Mucosa of descending colon (tissue), 3 donors: ENCODE results near the gene EGFLAM. TPM values are rescaled to one million over a fixed set of nuclear protein-coding genes. Genes with fewer than 3 reads are reported as not detected.

Experiments
- ATAC-seq: fragments of 200-7000 bp; cut with Tn5 transposase; one replicate; pipeline ENCODE4 v1.9.1; 2020; ENCODE audit warnings: mild to moderate bottlenecking, moderate library complexity
- DNase-seq, 3 donors: peaks; one replicate each; pipeline ENCODE4 v3.0.0-alpha.2; 2020
- H3K36me3 ChIP-seq: fragments of 200-600 bp; one replicate; pipeline ENCODE4 v1.8.0; 2021; ENCODE audit warnings: low read depth, mild to moderate bottlenecking
- H3K4me1 ChIP-seq: fragments of 200-600 bp; one replicate; pipeline ENCODE4 v1.8.0; 2021; ENCODE audit warnings: low read depth, mild to moderate bottlenecking
- H3K4me3 ChIP-seq: fragments of 200-600 bp; one replicate; pipeline ENCODE4 v1.8.0; 2021; ENCODE audit warnings: mild to moderate bottlenecking
- H3K9me3 ChIP-seq: fragments of 200-600 bp; one replicate; pipeline ENCODE4 v1.8.0; 2021; ENCODE audit warnings: mild to moderate bottlenecking
- intact Hi-C, 2 donors: fragments of 100-400 bp; cut with DNase I in 1 of 2; cut with micrococcal nuclease in 1 of 2; formaldehyde crosslinking; loops; one replicate each; pipeline versions ENCODE4 v1.11.0 to v1.11.1; 2022; cut with DNase I, micrococcal nuclease
- total RNA-seq, 3 donors: library from RNA; stranded (reverse); fragmentation: NEBNext Ultra II Directional in 2 of 3; extraction: Animal tissue kit (Norgen Biotek cat#: 25700) in 2 of 3; gene quantifications; one replicate each; pipeline versions ENCODE4 v1.2.1 to v1.2.4, GENCODE V29; 2021 to 2023
- TF ChIP-seq, protein P1 (sequence below): fragments of 200-600 bp; IDR thresholded peaks from one replicate; pipeline ENCODE4 v1.8.0; 2022; ENCODE audit warnings: antibody characterized with exemption, mild to moderate bottlenecking
- donor health status: DM: no; HTN: no; CAD: no; lungs with moderate emphysema.
- donor health status: DM: no; HTN: no; CAD: no.
- donor health status: DM: no; HTN: yes; CAD: no.

The EGFLAM gene
- total RNA-seq, 3 donors from 2014 or later, result 0.46 to 2.1 (median 0.84) TPM

DNA sequence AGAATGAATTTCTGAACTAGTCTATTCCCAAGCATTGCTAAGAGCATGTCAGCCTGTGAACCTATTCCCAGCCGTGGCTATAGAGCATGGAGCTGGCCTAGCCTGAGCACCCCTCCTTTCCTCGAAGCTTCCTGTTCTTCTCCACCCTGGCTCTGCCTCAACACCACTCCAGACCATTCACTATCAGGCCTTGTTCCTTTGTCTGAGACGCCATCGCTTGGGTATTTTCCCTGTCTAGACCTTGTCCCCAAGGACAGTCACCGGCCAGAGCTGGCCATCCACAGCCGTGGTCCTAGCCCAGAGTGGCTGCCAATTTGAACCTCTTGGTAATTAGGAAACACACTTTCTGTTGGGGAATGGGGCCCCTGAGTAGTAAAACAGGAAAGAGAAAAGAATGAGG is 192.3 kb downstream of the EGFLAM start:
- ATAC-seq, result no peak
- Histone ChIP-seq H3K9me3 (no peaks in the 10 kb centered on the region), H3K36me3 (no peaks in the 10 kb centered on the region), H3K4me3 (no peak overlapping the region), H3K4me1 (no peaks in the 10 kb centered on the region)
- TF ChIP-seq, protein P1, sequence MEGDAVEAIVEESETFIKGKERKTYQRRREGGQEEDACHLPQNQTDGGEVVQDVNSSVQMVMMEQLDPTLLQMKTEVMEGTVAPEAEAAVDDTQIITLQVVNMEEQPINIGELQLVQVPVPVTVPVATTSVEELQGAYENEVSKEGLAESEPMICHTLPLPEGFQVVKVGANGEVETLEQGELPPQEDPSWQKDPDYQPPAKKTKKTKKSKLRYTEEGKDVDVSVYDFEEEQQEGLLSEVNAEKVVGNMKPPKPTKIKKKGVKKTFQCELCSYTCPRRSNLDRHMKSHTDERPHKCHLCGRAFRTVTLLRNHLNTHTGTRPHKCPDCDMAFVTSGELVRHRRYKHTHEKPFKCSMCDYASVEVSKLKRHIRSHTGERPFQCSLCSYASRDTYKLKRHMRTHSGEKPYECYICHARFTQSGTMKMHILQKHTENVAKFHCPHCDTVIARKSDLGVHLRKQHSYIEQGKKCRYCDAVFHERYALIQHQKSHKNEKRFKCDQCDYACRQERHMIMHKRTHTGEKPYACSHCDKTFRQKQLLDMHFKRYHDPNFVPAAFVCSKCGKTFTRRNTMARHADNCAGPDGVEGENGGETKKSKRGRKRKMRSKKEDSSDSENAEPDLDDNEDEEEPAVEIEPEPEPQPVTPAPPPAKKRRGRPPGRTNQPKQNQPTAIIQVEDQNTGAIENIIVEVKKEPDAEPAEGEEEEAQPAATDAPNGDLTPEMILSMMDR, result no peak
- no peak for DNase-seq
- intact Hi-C loops, result no loop called here

DNA sequence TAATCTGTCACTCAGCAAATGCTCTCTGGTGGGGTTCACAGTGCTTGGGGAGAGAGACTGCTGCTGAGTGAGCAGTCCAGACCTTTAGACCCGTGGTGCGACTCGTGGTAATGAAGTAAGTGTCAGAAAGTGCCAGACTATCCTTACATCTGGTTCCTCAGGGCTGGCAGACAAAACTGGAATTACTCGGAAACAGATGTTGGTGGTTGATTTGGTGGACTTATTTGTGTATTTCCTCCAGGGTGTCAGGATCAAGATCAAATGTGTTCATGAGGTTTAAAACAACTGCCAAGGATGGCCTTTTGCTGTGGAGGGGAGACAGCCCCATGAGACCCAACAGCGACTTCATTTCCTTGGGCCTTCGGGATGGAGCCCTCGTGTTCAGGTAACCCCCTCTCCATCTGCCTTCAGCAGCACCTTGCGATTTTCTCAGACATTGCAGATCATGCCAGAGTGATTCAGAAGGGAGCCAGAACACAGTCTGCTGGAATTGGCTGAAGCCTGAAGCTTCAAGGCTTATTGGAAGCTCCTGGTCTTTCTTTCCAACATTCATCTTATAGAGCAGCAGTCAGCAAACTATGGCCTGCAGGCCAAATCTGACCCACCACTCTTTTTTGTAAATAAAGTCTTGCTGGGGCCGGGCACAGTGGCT is 192.8 kb downstream of the EGFLAM start:
- H3K4me3 ChIP-seq, result no peak overlapping the region
- TF ChIP-seq, protein P1, result no peak
- ATAC-seq (no peak), DNase-seq (no peak)
- H3K36me3 ChIP-seq, result no peaks in the 10 kb centered on the region
- intact Hi-C loops, result no loop called here
- H3K9me3 ChIP-seq, result no peaks in the 10 kb centered on the region
- H3K4me1 ChIP-seq, result no peaks in the 10 kb centered on the region

DNA sequence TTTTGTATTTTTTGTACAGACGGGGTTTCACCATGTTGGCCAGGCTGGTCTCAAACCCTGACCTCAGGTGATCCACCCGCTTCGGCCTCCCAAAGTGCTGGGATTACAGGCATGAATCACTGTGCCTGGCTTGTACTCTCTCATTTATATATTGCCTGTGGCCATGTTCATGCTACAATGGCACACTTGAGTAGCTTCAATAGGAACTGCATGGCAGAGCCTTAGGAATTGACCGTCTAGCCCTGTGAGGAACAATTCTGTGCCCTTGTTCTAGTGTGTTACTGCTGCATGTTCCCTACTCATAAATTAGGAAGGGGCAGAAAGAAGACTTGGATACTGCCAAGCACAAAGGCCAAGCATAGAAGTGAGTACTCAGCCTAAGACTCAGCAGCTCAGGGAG is 193.8 kb downstream of the EGFLAM start:
- DNase-seq (no peak), ATAC-seq (no peak)
- intact Hi-C loops, result no loop called here
- Histone ChIP-seq H3K36me3 (no peaks in the 10 kb centered on the region), H3K4me3 (no peak overlapping the region), H3K4me1 (no peaks in the 10 kb centered on the region), H3K9me3 (no peaks in the 10 kb centered on the region)
- TF ChIP-seq, protein P1, result no peak

DNA sequence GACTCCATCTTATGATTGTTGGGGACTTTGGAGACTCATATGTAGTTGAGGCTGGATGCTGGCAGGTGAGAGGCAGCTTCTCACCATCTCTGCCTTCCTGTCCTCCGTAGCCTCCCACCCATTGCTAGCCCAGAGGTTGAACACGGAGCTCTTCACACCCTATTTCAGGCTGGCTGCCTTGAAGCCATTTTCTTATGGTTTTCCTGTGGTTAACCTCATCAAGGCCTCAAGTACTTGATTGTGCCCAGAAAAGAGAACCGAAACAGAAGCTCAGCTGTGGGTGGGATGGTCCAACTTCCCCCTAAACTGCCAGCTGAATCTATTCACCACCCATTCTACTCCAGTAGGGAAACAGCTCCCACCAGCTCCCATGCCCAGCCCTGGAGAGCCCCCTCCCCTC is 195.1 kb downstream of the EGFLAM start:
- DNase-seq, result no peak
- intact Hi-C loops, result no loop called here
- Histone ChIP-seq H3K4me3 (no peak overlapping the region), H3K36me3 (no peaks in the 10 kb centered on the region), H3K4me1 (no peaks in the 10 kb centered on the region), H3K9me3 (no peaks in the 10 kb centered on the region)
- TF ChIP-seq, protein P1, result no peak
- ATAC-seq, result peak; percentile 58

DNA sequence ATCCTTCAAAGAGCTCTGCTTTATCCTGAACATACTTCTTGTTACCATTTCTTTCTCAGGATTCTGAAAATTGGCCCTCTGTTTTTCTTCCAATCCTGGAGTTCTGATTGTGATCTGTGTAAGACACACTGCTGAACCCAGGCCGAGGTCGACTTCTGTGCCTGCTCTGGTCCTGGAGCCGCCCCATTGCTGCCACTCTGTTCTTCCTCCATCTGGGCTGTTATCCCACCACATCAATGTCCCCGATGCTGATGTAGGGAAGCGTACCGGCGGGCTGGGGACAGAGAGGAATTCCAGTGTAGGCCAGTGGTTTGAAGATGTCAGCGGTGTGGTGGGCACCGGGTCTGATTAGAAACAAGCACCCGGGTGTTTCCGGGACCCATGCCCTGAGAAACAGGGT is 195.6 kb downstream of the EGFLAM start:
- no peaks in the 10 kb centered on the region for H3K36me3 ChIP-seq
- TF ChIP-seq, protein P1, result no peak
- no peaks in the 10 kb centered on the region for H3K4me1 ChIP-seq
- intact Hi-C loops, result no loop called here
- no peak overlapping the region for H3K4me3 ChIP-seq
- DNase-seq (no peak), ATAC-seq (no peak)
- H3K9me3 ChIP-seq, result no peaks in the 10 kb centered on the region
